Measurements from ENCODE around the gene TLE2. TPM values are rescaled to one million over a fixed set of nuclear protein-coding genes. Genes with fewer than 3 reads are reported as not detected.
"Not testable (repeated sequence)": the region's sequence is repeated elsewhere in the genome, so short reads cannot be mapped to it uniquely, and the experiment has no call there.

The TLE2 gene
- total and polyA plus RNA-seq, 5 donors from 2014 or later = 3.1 to 9.3 (median 4.2) TPM

DNA sequence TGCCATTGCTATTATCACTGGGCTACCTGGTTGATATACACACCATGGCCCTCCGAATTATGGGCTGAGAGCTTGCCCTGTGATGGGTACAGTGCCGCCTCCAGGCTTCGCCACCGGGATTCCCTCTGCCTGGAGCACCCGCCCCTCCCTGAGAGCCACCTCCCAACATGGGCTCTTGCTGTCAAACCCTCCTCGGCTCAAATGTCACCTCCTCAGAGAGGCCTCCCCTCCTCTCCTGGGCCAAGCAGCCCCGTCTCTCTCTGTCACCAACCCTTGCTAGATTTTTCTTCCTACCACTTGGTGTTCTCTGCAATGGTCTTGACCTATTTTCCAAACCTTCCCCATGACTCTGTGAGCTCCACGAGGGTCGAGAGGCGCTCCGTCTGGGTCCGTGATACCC is 12.2 kb upstream of the TLE2 start:
- peaks cover 0 to 2% (median 0%) of the 10 kb centered on the region in 7 donors for H3K9me3 Mint-ChIP-seq
- Histone ChIP-seq H3K4me3 (ENCODE audit: low read depth, low read length) (no peak overlapping the region), H3K4me1 (ENCODE audit: control insufficient read depth, insufficient read depth, low read length, poor library complexity, severe bottlenecking) (peaks cover 11% of the 10 kb centered on the region), H3K27me3 (ENCODE audit: control insufficient read depth, insufficient read depth, low read length) (no peaks in the 10 kb centered on the region), H3K9me3 (ENCODE audit: control insufficient read depth in 2 of 2, low read length in 2 of 2) (no peaks in the 10 kb centered on the region), H3K36me3 (ENCODE audit: control insufficient read depth, insufficient read depth, low read length) (no peaks in the 10 kb centered on the region), H3K27ac (ENCODE audit: insufficient read depth, low read length, poor library complexity, severe bottlenecking) (no peak overlapping the region)
- H3K4me1 Mint-ChIP-seq = peaks cover 0 to 55% (median 15%) of the 10 kb centered on the region in 4 donors
- peak overlapping the region in 2 of 4 donors; percentile 71 to 73 for H3K4me3 Mint-ChIP-seq
- H3K36me3 Mint-ChIP-seq = no peaks in the 10 kb centered on the region
- DNase-seq (no peak), ATAC-seq (ENCODE audit: low read depth in 2 of 2) (no peak)
- H3K27me3 Mint-ChIP-seq = peaks cover 4% of the 10 kb centered on the region
- peak overlapping the region in 1 of 3 donors; percentile 46 for H3K27ac Mint-ChIP-seq

DNA sequence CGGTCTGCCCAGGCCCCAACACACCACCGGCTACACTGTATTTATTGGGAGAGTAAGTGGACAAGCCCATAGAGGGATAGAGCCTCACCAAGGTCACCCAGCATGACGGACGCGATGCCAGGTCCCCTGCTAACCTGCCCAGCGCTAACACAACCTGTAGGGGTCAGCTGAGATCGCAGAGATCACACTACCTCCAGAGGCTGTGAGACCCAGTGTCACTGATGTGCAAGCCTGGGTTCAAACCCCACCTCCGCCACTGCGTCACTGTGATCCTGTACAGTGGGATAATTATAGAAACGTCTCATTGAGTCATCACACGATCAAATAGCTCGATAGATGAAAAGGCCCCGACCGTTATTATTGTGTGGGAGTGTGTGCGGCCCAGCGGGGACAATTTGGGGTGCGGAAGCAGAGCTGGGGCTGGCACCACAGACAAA is 10.6 kb upstream of the TLE2 start:
- no peaks in the 10 kb centered on the region for H3K9me3 ChIP-seq (ENCODE audit: control insufficient read depth in 2 of 2, low read length in 2 of 2)
- no peak overlapping the region for H3K27ac ChIP-seq (ENCODE audit: insufficient read depth, low read length, poor library complexity, severe bottlenecking)
- peaks cover 0 to 58% (median 20%) of the 10 kb centered on the region in 4 donors for H3K4me1 Mint-ChIP-seq
- H3K4me1 ChIP-seq (ENCODE audit: control insufficient read depth, insufficient read depth, low read length, poor library complexity, severe bottlenecking) = peaks cover 27% of the 10 kb centered on the region
- H3K27ac Mint-ChIP-seq = peak overlapping the region; percentile 62 to 92 (median 73)
- no peaks in the 10 kb centered on the region for H3K36me3 Mint-ChIP-seq
- no peaks in the 10 kb centered on the region for H3K27me3 ChIP-seq (ENCODE audit: control insufficient read depth, insufficient read depth, low read length)
- H3K4me3 ChIP-seq (ENCODE audit: low read depth, low read length) = no peak overlapping the region
- H3K9me3 Mint-ChIP-seq = peaks cover 0 to 2% (median 0%) of the 10 kb centered on the region in 7 donors
- DNase-seq (peak in 2 of 3 donors; percentile 22 to 36), ATAC-seq (ENCODE audit: low read depth in 2 of 2) (no peak)
- H3K27me3 Mint-ChIP-seq = peaks cover 15% of the 10 kb centered on the region
- H3K4me3 Mint-ChIP-seq = peak overlapping the region in 2 of 4 donors; percentile 3 to 82
- H3K36me3 ChIP-seq (ENCODE audit: control insufficient read depth, insufficient read depth, low read length) = no peaks in the 10 kb centered on the region

- no peak for DNase-seq
- ATAC-seq (ENCODE audit: low read depth in 2 of 2) = no peak
- Mint-ChIP-seq H3K27me3 (peaks cover 18% of the 10 kb centered on the region), H3K9me3 (peaks cover 0 to 2% (median 0%) of the 10 kb centered on the region in 7 donors), H3K36me3 (no peaks in the 10 kb centered on the region), H3K27ac (peak overlapping the region in 2 of 3 donors; percentile 73 to 92), H3K4me3 (peak overlapping the region in 2 of 4 donors; percentile 62 to 82), H3K4me1 (peaks cover 0 to 58% (median 21%) of the 10 kb centered on the region in 4 donors)
- no peaks in the 10 kb centered on the region for H3K9me3 ChIP-seq (ENCODE audit: control insufficient read depth in 2 of 2, low read length in 2 of 2)
- H3K4me1 ChIP-seq (ENCODE audit: control insufficient read depth, insufficient read depth, low read length, poor library complexity, severe bottlenecking) = peaks cover 32% of the 10 kb centered on the region
- no peaks in the 10 kb centered on the region for H3K27me3 ChIP-seq (ENCODE audit: control insufficient read depth, insufficient read depth, low read length)
- H3K4me3 ChIP-seq (ENCODE audit: low read depth, low read length) = no peak overlapping the region
- H3K36me3 ChIP-seq (ENCODE audit: control insufficient read depth, insufficient read depth, low read length) = no peaks in the 10 kb centered on the region
- H3K27ac ChIP-seq (ENCODE audit: insufficient read depth, low read length, poor library complexity, severe bottlenecking) = no peak overlapping the region
Observed at GRCh38 chr19:3039125-3039524, 10.0 kb upstream of the TLE2 start.

- Mint-ChIP-seq H3K27ac (peak overlapping the region in 1 of 3 donors; percentile 83), H3K36me3 (no peaks in the 10 kb centered on the region), H3K27me3 (peaks cover 18% of the 10 kb centered on the region), H3K9me3 (peaks cover 0 to 2% (median 0%) of the 10 kb centered on the region in 7 donors), H3K4me1 (peaks cover 0 to 58% (median 21%) of the 10 kb centered on the region in 4 donors), H3K4me3 (peak overlapping the region in 1 of 4 donors; percentile 82)
- H3K27me3 ChIP-seq (ENCODE audit: control insufficient read depth, insufficient read depth, low read length) = no peaks in the 10 kb centered on the region
- H3K27ac ChIP-seq (ENCODE audit: insufficient read depth, low read length, poor library complexity, severe bottlenecking) = no peak overlapping the region
- no peaks in the 10 kb centered on the region for H3K36me3 ChIP-seq (ENCODE audit: control insufficient read depth, insufficient read depth, low read length)
- no peaks in the 10 kb centered on the region for H3K9me3 ChIP-seq (ENCODE audit: control insufficient read depth in 2 of 2, low read length in 2 of 2)
- peaks cover 32% of the 10 kb centered on the region for H3K4me1 ChIP-seq (ENCODE audit: control insufficient read depth, insufficient read depth, low read length, poor library complexity, severe bottlenecking)
- ATAC-seq (ENCODE audit: low read depth in 2 of 2) (no peak), DNase-seq (no peak)
- H3K4me3 ChIP-seq (ENCODE audit: low read depth, low read length) = no peak overlapping the region
Observed at GRCh38 chr19:3038214-3038613, 9.1 kb upstream of the TLE2 start.

- not testable (repeated sequence) for H3K27me3 ChIP-seq (ENCODE audit: control insufficient read depth, insufficient read depth, low read length); H3K36me3 ChIP-seq (ENCODE audit: control insufficient read depth, insufficient read depth, low read length); H3K9me3 ChIP-seq (ENCODE audit: control insufficient read depth in 2 of 2, low read length in 2 of 2); H3K4me3 ChIP-seq (ENCODE audit: low read depth, low read length); DNase-seq; H3K9me3 Mint-ChIP-seq; ATAC-seq (ENCODE audit: low read depth in 2 of 2); H3K36me3 Mint-ChIP-seq
- H3K4me3 Mint-ChIP-seq = peak overlapping the region; percentile 81 to 96 (median 94)
- peaks cover 0 to 52% (median 17%) of the 10 kb centered on the region in 4 donors for H3K4me1 Mint-ChIP-seq
- Histone ChIP-seq H3K4me1 (ENCODE audit: control insufficient read depth, insufficient read depth, low read length, poor library complexity, severe bottlenecking) (peaks cover 32% of the 10 kb centered on the region), H3K27ac (ENCODE audit: insufficient read depth, low read length, poor library complexity, severe bottlenecking) (peak overlapping the region; percentile 89)
- peaks cover 26% of the 10 kb centered on the region for H3K27me3 Mint-ChIP-seq
- peak overlapping the region in 2 of 3 donors; percentile 98 to 99 for H3K27ac Mint-ChIP-seq
Observed at GRCh38 chr19:3036977-3037544, 8.0 kb upstream of the TLE2 start.

GRCh38 chr19:3036119-3036976 is 7.3 kb upstream of the TLE2 start:
- DNase-seq = peak; percentile 73 to 87 (median 83)
- peak overlapping the region; percentile 85 for H3K4me3 ChIP-seq (ENCODE audit: low read depth, low read length)
- no peaks in the 10 kb centered on the region for H3K36me3 ChIP-seq (ENCODE audit: control insufficient read depth, insufficient read depth, low read length)
- H3K27ac Mint-ChIP-seq = peak overlapping the region; percentile 96 to 99 (median 98)
- peak; percentile 44 to 50 for ATAC-seq (ENCODE audit: low read depth in 2 of 2)
- peaks cover 0 to 2% (median 0%) of the 10 kb centered on the region in 7 donors for H3K9me3 Mint-ChIP-seq
- H3K36me3 Mint-ChIP-seq = no peaks in the 10 kb centered on the region
- peaks cover 25% of the 10 kb centered on the region for H3K4me1 ChIP-seq (ENCODE audit: control insufficient read depth, insufficient read depth, low read length, poor library complexity, severe bottlenecking)
- H3K4me1 Mint-ChIP-seq = peaks cover 0 to 52% (median 16%) of the 10 kb centered on the region in 4 donors
- peak overlapping the region; percentile 89 for H3K27ac ChIP-seq (ENCODE audit: insufficient read depth, low read length, poor library complexity, severe bottlenecking)
- peaks cover 28% of the 10 kb centered on the region for H3K27me3 Mint-ChIP-seq
- H3K27me3 ChIP-seq (ENCODE audit: control insufficient read depth, insufficient read depth, low read length) = no peaks in the 10 kb centered on the region
- H3K9me3 ChIP-seq (ENCODE audit: control insufficient read depth in 2 of 2, low read length in 2 of 2) = no peaks in the 10 kb centered on the region
- H3K4me3 Mint-ChIP-seq = peak overlapping the region; percentile 93 to 98 (median 96)

- H3K9me3 Mint-ChIP-seq = peaks cover 0 to 2% (median 0%) of the 10 kb centered on the region in 7 donors
- Histone ChIP-seq H3K27me3 (ENCODE audit: control insufficient read depth, insufficient read depth, low read length) (no peaks in the 10 kb centered on the region), H3K4me3 (ENCODE audit: low read depth, low read length) (peak overlapping the region; percentile 85), H3K4me1 (ENCODE audit: control insufficient read depth, insufficient read depth, low read length, poor library complexity, severe bottlenecking) (peaks cover 25% of the 10 kb centered on the region), H3K36me3 (ENCODE audit: control insufficient read depth, insufficient read depth, low read length) (no peaks in the 10 kb centered on the region), H3K27ac (ENCODE audit: insufficient read depth, low read length, poor library complexity, severe bottlenecking) (peak overlapping the region; percentile 89), H3K9me3 (ENCODE audit: control insufficient read depth in 2 of 2, low read length in 2 of 2) (no peaks in the 10 kb centered on the region)
- H3K27me3 Mint-ChIP-seq = peaks cover 28% of the 10 kb centered on the region
- H3K36me3 Mint-ChIP-seq = no peaks in the 10 kb centered on the region
- peak overlapping the region; percentile 93 to 98 (median 96) for H3K4me3 Mint-ChIP-seq
- H3K27ac Mint-ChIP-seq = peak overlapping the region; percentile 96 to 99 (median 98)
- peaks cover 0 to 50% (median 14%) of the 10 kb centered on the region in 4 donors for H3K4me1 Mint-ChIP-seq
- DNase-seq = peak; percentile 92 to 99 (median 96)
- ATAC-seq (ENCODE audit: low read depth in 2 of 2) = peak; percentile 89 to 90
Observed at GRCh38 chr19:3035542-3036118, 6.5 kb upstream of the TLE2 start.

Data from CD4-positive, CD25-positive, alpha-beta regulatory T cell (primary cell).